Measurements from ENCODE around the gene ARHGEF28. TPM values are rescaled to one million over a fixed set of nuclear protein-coding genes. Genes with fewer than 3 reads are reported as not detected.

The ARHGEF28 gene
- total RNA-seq, 1 donor from 2014 or later, result 8.5 TPM

GRCh38 chr5:73702951-73703350 is 77.0 kb downstream of the ARHGEF28 start:
- H3K4me3 ChIP-seq (ENCODE audit: insufficient read depth, low read depth, low read length), result no peak overlapping the region
- H3K4me1 ChIP-seq (ENCODE audit: insufficient read depth, low read length), result no peaks in the 10 kb centered on the region
- Mint-ChIP-seq H3K9me3 (ENCODE audit: unreplicated experiment) (no peaks in the 10 kb centered on the region), H3K27ac (ENCODE audit: unreplicated experiment) (no peak overlapping the region), H3K27me3 (ENCODE audit: low read depth, unreplicated experiment) (no peaks in the 10 kb centered on the region), H3K4me3 (ENCODE audit: unreplicated experiment) (no peak overlapping the region), H3K4me1 (ENCODE audit: low read depth, unreplicated experiment) (no peaks in the 10 kb centered on the region), H3K36me3 (ENCODE audit: low read depth, unreplicated experiment) (no peaks in the 10 kb centered on the region)
- H3K36me3 ChIP-seq (ENCODE audit: insufficient read depth, low read length), result no peaks in the 10 kb centered on the region
- H3K27me3 ChIP-seq (ENCODE audit: insufficient read depth, low read length), result no peaks in the 10 kb centered on the region
- FAIRE-seq (no peak), DNase-seq (ENCODE audit: low read depth) (no peak)
- TF ChIP-seq EZH2 (IDR thresholded peaks at IDR 0.05; ENCODE audit: insufficient read depth, low read length) (no peak), CTCF (IDR thresholded peaks at IDR 0.05; ENCODE audit: insufficient read depth, low read depth, low read length) (no peak)
- H4K20me1 ChIP-seq (ENCODE audit: insufficient read depth, low read length), result no peaks in the 10 kb centered on the region
- H3K4me2 ChIP-seq (ENCODE audit: low read length), result no peak overlapping the region
- H2AFZ ChIP-seq (ENCODE audit: low read depth, low read length), result no peak overlapping the region
- no peaks in the 10 kb centered on the region for H3K79me2 ChIP-seq (ENCODE audit: insufficient read depth, low read length)
- no peaks in the 10 kb centered on the region for H3K9me3 ChIP-seq (ENCODE audit: insufficient read depth, low read depth, low read length)
- no peak overlapping the region for H3K9ac ChIP-seq (ENCODE audit: low read length)
- no peak overlapping the region for H3K27ac ChIP-seq (ENCODE audit: low read depth, low read length)

GRCh38 chr5:73705364-73705763 is 79.4 kb downstream of the ARHGEF28 start:
- FAIRE-seq, result no peak
- DNase-seq (ENCODE audit: low read depth), result no peak
- TF ChIP-seq EZH2 (IDR thresholded peaks at IDR 0.05; ENCODE audit: insufficient read depth, low read length), result no peak

GRCh38 chr5:73706963-73707362 is 81.0 kb downstream of the ARHGEF28 start:
- H3K27me3 Mint-ChIP-seq (ENCODE audit: low read depth, unreplicated experiment), result no peaks in the 10 kb centered on the region
- Histone ChIP-seq H3K9ac (ENCODE audit: low read length) (no peak overlapping the region), H4K20me1 (ENCODE audit: insufficient read depth, low read length) (no peaks in the 10 kb centered on the region), H3K36me3 (ENCODE audit: insufficient read depth, low read length) (no peaks in the 10 kb centered on the region), H3K27ac (ENCODE audit: low read depth, low read length) (no peak overlapping the region), H3K4me3 (ENCODE audit: insufficient read depth, low read depth, low read length) (no peak overlapping the region), H2AFZ (ENCODE audit: low read depth, low read length) (no peak overlapping the region), H3K27me3 (ENCODE audit: insufficient read depth, low read length) (no peaks in the 10 kb centered on the region), H3K79me2 (ENCODE audit: insufficient read depth, low read length) (no peaks in the 10 kb centered on the region), H3K4me1 (ENCODE audit: insufficient read depth, low read length) (no peaks in the 10 kb centered on the region), H3K9me3 (ENCODE audit: insufficient read depth, low read depth, low read length) (no peaks in the 10 kb centered on the region), H3K4me2 (ENCODE audit: low read length) (no peak overlapping the region)
- DNase-seq (ENCODE audit: low read depth) (peak; percentile 12), FAIRE-seq (no peak)
- no peaks in the 10 kb centered on the region for H3K4me1 Mint-ChIP-seq (ENCODE audit: low read depth, unreplicated experiment)
- H3K4me3 Mint-ChIP-seq (ENCODE audit: unreplicated experiment), result no peak overlapping the region
- TF ChIP-seq EZH2 (IDR thresholded peaks at IDR 0.05; ENCODE audit: insufficient read depth, low read length) (no peak), CTCF (IDR thresholded peaks at IDR 0.05; ENCODE audit: insufficient read depth, low read depth, low read length) (no peak)
- H3K27ac Mint-ChIP-seq (ENCODE audit: unreplicated experiment), result no peak overlapping the region
- peaks cover 13% of the 10 kb centered on the region for H3K9me3 Mint-ChIP-seq (ENCODE audit: unreplicated experiment)
- no peaks in the 10 kb centered on the region for H3K36me3 Mint-ChIP-seq (ENCODE audit: low read depth, unreplicated experiment)

More at GRCh38 chr5:73705364-73705763, 79.4 kb downstream of the ARHGEF28 start:
- H3K4me3 Mint-ChIP-seq (ENCODE audit: unreplicated experiment), result no peak overlapping the region
- no peaks in the 10 kb centered on the region for H3K9me3 ChIP-seq (ENCODE audit: insufficient read depth, low read depth, low read length)
- no peak overlapping the region for H2AFZ ChIP-seq (ENCODE audit: low read depth, low read length)
- no peaks in the 10 kb centered on the region for H3K27me3 ChIP-seq (ENCODE audit: insufficient read depth, low read length)
- no peaks in the 10 kb centered on the region for H3K79me2 ChIP-seq (ENCODE audit: insufficient read depth, low read length)
- no peak overlapping the region for H3K27ac ChIP-seq (ENCODE audit: low read depth, low read length)
- H3K27me3 Mint-ChIP-seq (ENCODE audit: low read depth, unreplicated experiment), result no peaks in the 10 kb centered on the region
- H3K9ac ChIP-seq (ENCODE audit: low read length), result no peak overlapping the region
- no peaks in the 10 kb centered on the region for H3K4me1 Mint-ChIP-seq (ENCODE audit: low read depth, unreplicated experiment)
- no peak overlapping the region for H3K4me2 ChIP-seq (ENCODE audit: low read length)
- no peaks in the 10 kb centered on the region for H3K36me3 ChIP-seq (ENCODE audit: insufficient read depth, low read length)
- H3K9me3 Mint-ChIP-seq (ENCODE audit: unreplicated experiment), result peaks cover 13% of the 10 kb centered on the region
- no peaks in the 10 kb centered on the region for H3K36me3 Mint-ChIP-seq (ENCODE audit: low read depth, unreplicated experiment)
- H3K27ac Mint-ChIP-seq (ENCODE audit: unreplicated experiment), result no peak overlapping the region
- H3K4me1 ChIP-seq (ENCODE audit: insufficient read depth, low read length), result no peaks in the 10 kb centered on the region
- H4K20me1 ChIP-seq (ENCODE audit: insufficient read depth, low read length), result no peaks in the 10 kb centered on the region
- H3K4me3 ChIP-seq (ENCODE audit: insufficient read depth, low read depth, low read length), result no peak overlapping the region
